GM12878 (cell line): ENCODE results near the gene SECTM1. TPM values are rescaled to one million over a fixed set of nuclear protein-coding genes. Genes with fewer than 3 reads are reported as not detected.

ENCODE experiments used
- ATF3 ChIP-seq: IDR thresholded peaks from 2 replicates; pipeline ENCODE4 v1.6.1; 2011; ENCODE audit warnings: low read depth, mild to moderate bottlenecking, low read length, moderate library complexity, borderline replicate concordance; ENCODE audit errors: extremely low read depth
- ATF7 ChIP-seq: fragments of 450-650 bp; IDR thresholded peaks from 2 replicates; pipeline ENCODE4 v1.6.1; 2016; ENCODE audit warnings: low read depth, mild to moderate bottlenecking
- BHLHE40 ChIP-seq, 2 experiments: fragments of 450-650 bp in 1 of 2; IDR thresholded peaks; 2 replicates each; pipeline ENCODE4 v1.6.1; 2011 to 2017; ENCODE audit warnings: low read depth in 2 of 2, borderline replicate concordance in 1 of 2, improper control_type of control experiment in 1 of 2, low read length in 1 of 2, mild to moderate bottlenecking in 1 of 2
- CREM ChIP-seq: IDR thresholded peaks from 2 replicates; pipeline ENCODE4 v1.6.1; 2014; ENCODE audit warnings: antibody characterized with exemption, low read depth
- EED ChIP-seq: sonication (generic); IDR thresholded peaks from 2 replicates; pipeline ENCODE4 v1.6.1; 2016; ENCODE audit warnings: antibody characterized with exemption, low read depth
- EGR1 ChIP-seq, 2 experiments: IDR thresholded peaks; 1 replicate in 1 of 2; 2 replicates in 1 of 2; pipeline ENCODE4 v1.6.1; 2011 to 2012; ENCODE audit warnings: low read depth in 2 of 2, low read length in 2 of 2, borderline replicate concordance in 1 of 2, mild to moderate bottlenecking in 1 of 2, moderate library complexity in 1 of 2
- JUND ChIP-seq: IDR thresholded peaks from 2 replicates; pipeline ENCODE4 v1.6.1; 2012; ENCODE audit warnings: low read depth, mild to moderate bottlenecking, low read length, improper control_type of control experiment, moderate library complexity
- KLF5 ChIP-seq: fragments of 450-650 bp; IDR thresholded peaks from 2 replicates; pipeline ENCODE4 v1.6.1; 2014; ENCODE audit warnings: mild to moderate bottlenecking; ENCODE audit not compliant: partially characterized antibody
- MYB ChIP-seq: fragments of 150-350 bp; IDR thresholded peaks from 2 replicates; pipeline ENCODE4 v1.6.1; 2014; ENCODE audit warnings: mild to moderate bottlenecking, low read depth, low read length, borderline replicate concordance
- NFIC ChIP-seq: IDR thresholded peaks from 2 replicates; pipeline ENCODE4 v1.6.1; 2012; ENCODE audit warnings: low read depth, mild to moderate bottlenecking, inconsistent platforms, low read length, moderate library complexity
- NKRF ChIP-seq: fragments of 450-650 bp; conservative IDR thresholded peaks from 2 replicates; pipeline ENCODE4 v1.6.1; 2017; ENCODE audit warnings: mild to moderate bottlenecking, moderate library complexity
- NR2C1 ChIP-seq: fragments of 450-650 bp; IDR thresholded peaks from 2 replicates; pipeline ENCODE4 v1.6.1; 2017; ENCODE audit warnings: antibody characterized with exemption, mild to moderate bottlenecking, moderate library complexity
- NR2F1 ChIP-seq: fragments of 450-650 bp; conservative IDR thresholded peaks from 2 replicates; pipeline ENCODE4 v1.6.1; 2017; ENCODE audit warnings: mild to moderate bottlenecking
- POLR2AphosphoS2 ChIP-seq: IDR thresholded peaks from 2 replicates; pipeline ENCODE4 v1.6.1; 2011; ENCODE audit warnings: low read depth, mild to moderate bottlenecking, low read length, improper control_type of control experiment, moderate library complexity
- POU2F2 ChIP-seq: IDR thresholded peaks from 3 replicates; pipeline ENCODE4 v1.6.1; 2011; ENCODE audit warnings: low read depth, mild to moderate bottlenecking, low read length, borderline replicate concordance
- TCF12 ChIP-seq: IDR thresholded peaks from 2 replicates; pipeline ENCODE4 v1.6.1; 2011; ENCODE audit warnings: low read depth, mild to moderate bottlenecking, low read length
- TCF7 ChIP-seq: IDR thresholded peaks from 2 replicates; pipeline ENCODE4 v1.6.1; 2014; ENCODE audit warnings: antibody characterized with exemption, borderline replicate concordance
- YBX1 ChIP-seq: fragments of 450-650 bp; IDR thresholded peaks from 2 replicates; pipeline ENCODE4 v1.6.1; 2016; ENCODE audit warnings: antibody characterized with exemption
- ZBED1 ChIP-seq: IDR thresholded peaks from 2 replicates; pipeline ENCODE4 v1.6.1; 2016; ENCODE audit warnings: borderline replicate concordance
- ZBTB33 ChIP-seq: fragments of 450-650 bp; IDR thresholded peaks from 2 replicates; pipeline ENCODE4 v1.6.1; 2017; ENCODE audit warnings: mild to moderate bottlenecking
- ZNF687 ChIP-seq: fragments of 450-650 bp; IDR thresholded peaks from 2 replicates; pipeline ENCODE4 v1.6.1; 2017; ENCODE audit warnings: mild to moderate bottlenecking, moderate library complexity
- ZSCAN29 ChIP-seq: fragments of 450-650 bp; IDR thresholded peaks from 2 replicates; pipeline ENCODE4 v1.6.1; 2017; ENCODE audit warnings: mild to moderate bottlenecking, moderate library complexity
- polyA plus RNA-seq, 11 experiments: library from polyadenylated mRNA; depleted of rRNA in 4 of 11; unstranded in 6 of 11; stranded (reverse) in 5 of 11; fragments of >200 nt; fragmentation: Nextera tagmentation in 4 of 11; fragmentation: Illumina TruSeq in 1 of 11; extraction: Ambion mirVana in 4 of 11; extraction: Trizol in 1 of 11; gene quantifications; 1 replicate in 1 of 11; 2 replicates in 10 of 11; pipeline versions ENCODE4 v1.2.1 to v1.2.3, GENCODE V29; 2011 to 2016; ENCODE audit warnings: inconsistent platforms in 2 of 11, missing spikeins in 2 of 11, low read depth in 1 of 11
- total RNA-seq, 4 experiments: library from RNA; depleted of rRNA in 3 of 4; stranded (reverse); fragments of >200 nt in 3 of 4; fragmentation: Illumina TruSeq in 1 of 4; extraction: Trizol in 1 of 4; gene quantifications; 2 replicates each; pipeline versions ENCODE4 v1.2.1 to v1.2.3, GENCODE V29; 2013 to 2021

The SECTM1 gene
- total and polyA plus RNA-seq, 10 of the 15 experiments (the other 5 are each of a cell fraction or from before 2014, with no cell fraction given): 0.10 to 0.13 (median 0.12) TPM; not detected in 7

- TF ChIP-seq NKRF: no peak; the same call in 1 of the 2 replicates
- no peak for TF ChIP-seq NFIC
- TF ChIP-seq ZNF687: peak; percentile 98
- no peak for TF ChIP-seq POU2F2
- TF ChIP-seq MYB: 0 out of 2 replicates have a peak, but pooled peaks have one; percentile 28
- TF ChIP-seq CREM: no peak
- TF ChIP-seq ZBTB33: peak; percentile 89; the same call in 1 of the 2 replicates
- no peak for TF ChIP-seq POLR2AphosphoS2
- TF ChIP-seq TCF12: peak; percentile 75; the same call in 1 of the 2 replicates
- TF ChIP-seq NR2F1: peak; percentile 32
- TF ChIP-seq EED: peak; percentile 35; the same call in 1 of the 2 replicates
- TF ChIP-seq TCF7: no peak
- no peak for TF ChIP-seq KLF5
- 0 out of 3 replicates have a peak, but pooled peaks of 1 of the 2 experiments have one; percentile 65 for TF ChIP-seq EGR1 (IDR thresholded peaks at IDR 0.05; ENCODE audit: borderline replicate concordance in 1 of 2, low read depth in 2 of 2, low read length in 2 of 2)
- TF ChIP-seq YBX1: no peak
- TF ChIP-seq BHLHE40 (IDR thresholded peaks at IDR 0.05; ENCODE audit: borderline replicate concordance in 1 of 2, low read depth in 2 of 2, low read length in 1 of 2): peak in 1 of 2 experiments; percentile 62; a peak in 1 of 4 replicates
- TF ChIP-seq NR2C1: no peak
- no peak for TF ChIP-seq ZBED1
- no peak for TF ChIP-seq ATF7
- no peak for TF ChIP-seq ATF3
- TF ChIP-seq ZSCAN29: no peak
- no peak for TF ChIP-seq JUND
Observed at GRCh38 chr17:82300707-82301270, 32.8 kb downstream of the SECTM1 start (continued).
